ENCODE data around the gene FAM181A. TPM values are rescaled to one million over a fixed set of nuclear protein-coding genes. Genes with fewer than 3 reads are reported as not detected.
A peak's percentile ranks its signal among the peaks of the same experiment; 100 is the strongest.

FAM181A gene
- total and polyA plus RNA-seq, 12 donors: not detected

- Histone ChIP-seq H3K9me3 (no peaks in the 10 kb centered on the region), H3K27me3 (peaks cover 0 to 4% (median 0%) of the 10 kb centered on the region in 7 donors), H3K4me1 (peaks cover 7 to 80% (median 65%) of the 10 kb centered on the region in 9 donors), H3K4me3 (peak overlapping the region in 1 of 10 donors; percentile 37), H3K36me3 (peaks cover 0 to 52% (median 6%) of the 10 kb centered on the region in 9 donors), H3K27ac (peak overlapping the region in 9 of 10 donors; percentile 36 to 91 (median 80))
- ATAC-seq (peak in 1 of 8 donors; percentile 15), DNase-seq (no peak)
- TF ChIP-seq CTCF (IDR thresholded peaks at IDR 0.05): no peak
- intact Hi-C loops (cut with DNase I): loop anchor here in 1 of 10 donors (5.0 kb wide), 1 partner anchor 47 kb away; no protein-coding TSS in a partner anchor
- 31 to 38% methylated on average over 19 of the region's 19 CpGs for WGBS, 2 donors
Measured at GRCh38 chr14:93954900-93955849, 28.0 kb downstream of the FAM181A start.

GRCh38 chr14:93955850-93956481 lies 28.8 kb downstream of the FAM181A start:
- 36 to 41% methylated on average over 8 of the region's 8 CpGs for WGBS, 2 donors
- ATAC-seq (peak in 2 of 8 donors; percentile 5 to 6), DNase-seq (no peak)
- Histone ChIP-seq H3K4me3 (peak overlapping the region in 2 of 10 donors; percentile 22 to 37), H3K4me1 (peaks cover 7 to 84% (median 65%) of the 10 kb centered on the region in 9 donors), H3K27ac (peak overlapping the region in 9 of 10 donors; percentile 36 to 91 (median 80)), H3K9me3 (no peaks in the 10 kb centered on the region), H3K27me3 (peaks cover 0 to 4% (median 0%) of the 10 kb centered on the region in 7 donors), H3K36me3 (peaks cover 0 to 52% (median 5%) of the 10 kb centered on the region in 9 donors)
- intact Hi-C loops (cut with DNase I): loop anchor here in 2 of 10 donors (2.0 to 5.0 kb wide), 2 partner anchors 19 to 46 kb away; no protein-coding TSS in a partner anchor
- TF ChIP-seq CTCF (IDR thresholded peaks at IDR 0.05): no peak

GRCh38 chr14:93956514-93957332 lies 29.6 kb downstream of the FAM181A start:
- intact Hi-C loops (cut with DNase I): loop anchor here in 2 of 10 donors (2.0 to 5.0 kb wide), 2 partner anchors 18 to 46 kb away; no protein-coding TSS in a partner anchor
- peaks cover 0 to 52% (median 3%) of the 10 kb centered on the region in 9 donors for H3K36me3 ChIP-seq

More at GRCh38 chr14:93956514-93957332, 29.6 kb downstream of the FAM181A start:
- 30 to 39% methylated on average over 14 of the region's 14 CpGs for WGBS, 2 donors
- Histone ChIP-seq H3K4me3 (peak overlapping the region in 2 of 10 donors; percentile 22 to 37), H3K27ac (peak overlapping the region; percentile 36 to 91 (median 78)), H3K9me3 (no peaks in the 10 kb centered on the region), H3K27me3 (peaks cover 0 to 4% (median 0%) of the 10 kb centered on the region in 7 donors), H3K4me1 (peaks cover 7 to 85% (median 65%) of the 10 kb centered on the region in 9 donors)
- DNase-seq (peak in 1 of 2 donors; percentile 71), ATAC-seq (peak; percentile 69 to 87 (median 76))
- TF ChIP-seq CTCF (IDR thresholded peaks at IDR 0.05): no peak

All from heart right ventricle (tissue), 16 donors.